ENCODE data around the gene FNIP2. TPM values are rescaled to one million over a fixed set of nuclear protein-coding genes. Genes with fewer than 3 reads are reported as not detected.
A peak's percentile ranks its signal among the peaks of the same experiment; 100 is the strongest.
"Not testable (repeated sequence)": the region's sequence is repeated elsewhere in the genome, so short reads cannot be mapped to it uniquely, and the experiment has no call there.

The FNIP2 gene
- total and polyA plus RNA-seq, 10 donors, result 2.4 to 59.1 (median 36.7) TPM

DNA sequence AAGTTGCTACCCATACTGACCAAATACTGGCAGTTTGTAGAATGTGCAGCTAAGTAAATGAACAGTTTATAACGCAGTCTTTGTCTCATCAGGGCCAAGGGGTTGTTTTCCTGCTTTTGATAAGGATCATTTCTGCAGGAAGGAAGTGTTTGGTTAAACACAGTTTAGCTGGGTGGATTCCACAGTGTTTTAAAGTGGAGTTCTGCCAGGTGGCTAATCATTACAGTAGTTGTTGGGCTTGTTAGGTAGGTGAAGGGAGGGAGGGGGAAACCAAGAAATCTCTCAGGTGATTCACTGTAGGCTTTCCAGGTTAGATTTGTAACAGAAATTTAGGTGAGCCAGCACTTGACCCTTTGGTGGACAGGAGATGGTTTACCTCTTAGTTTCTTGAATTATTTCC lies 58.1 kb downstream of the FNIP2 start:
- H3K27me3 ChIP-seq (replicated peaks in 1 of 7), result peaks cover 0 to 19% (median 0%) of the 10 kb centered on the region in 7 donors
- H3K27ac ChIP-seq, result peak overlapping the region in 1 of 8 donors; percentile 15
- no peak for DNase-seq
- H3K4me1 ChIP-seq, result peaks cover 0 to 32% (median 6%) of the 10 kb centered on the region in 6 donors
- no peaks in the 10 kb centered on the region for H3K9me3 ChIP-seq
- peaks cover 0 to 30% (median 0%) of the 10 kb centered on the region in 6 donors for H3K36me3 ChIP-seq
- intact Hi-C loops (cut with DNase I; ENCODE audit: low total_unique reads), result no loop called here
- no peak for TF ChIP-seq POLR2AphosphoS5 (IDR thresholded peaks at IDR 0.05)
- TF ChIP-seq POLR2A (IDR thresholded peaks at IDR 0.05), result no peak
- TF ChIP-seq, protein P1, sequence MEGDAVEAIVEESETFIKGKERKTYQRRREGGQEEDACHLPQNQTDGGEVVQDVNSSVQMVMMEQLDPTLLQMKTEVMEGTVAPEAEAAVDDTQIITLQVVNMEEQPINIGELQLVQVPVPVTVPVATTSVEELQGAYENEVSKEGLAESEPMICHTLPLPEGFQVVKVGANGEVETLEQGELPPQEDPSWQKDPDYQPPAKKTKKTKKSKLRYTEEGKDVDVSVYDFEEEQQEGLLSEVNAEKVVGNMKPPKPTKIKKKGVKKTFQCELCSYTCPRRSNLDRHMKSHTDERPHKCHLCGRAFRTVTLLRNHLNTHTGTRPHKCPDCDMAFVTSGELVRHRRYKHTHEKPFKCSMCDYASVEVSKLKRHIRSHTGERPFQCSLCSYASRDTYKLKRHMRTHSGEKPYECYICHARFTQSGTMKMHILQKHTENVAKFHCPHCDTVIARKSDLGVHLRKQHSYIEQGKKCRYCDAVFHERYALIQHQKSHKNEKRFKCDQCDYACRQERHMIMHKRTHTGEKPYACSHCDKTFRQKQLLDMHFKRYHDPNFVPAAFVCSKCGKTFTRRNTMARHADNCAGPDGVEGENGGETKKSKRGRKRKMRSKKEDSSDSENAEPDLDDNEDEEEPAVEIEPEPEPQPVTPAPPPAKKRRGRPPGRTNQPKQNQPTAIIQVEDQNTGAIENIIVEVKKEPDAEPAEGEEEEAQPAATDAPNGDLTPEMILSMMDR (IDR thresholded peaks at IDR 0.05 in 8 of 11, conservative IDR thresholded peaks at IDR 0.05 in 3 of 11), result no peak
- 24 to 57% (median 38%) methylated on average over 1 of the region's 1 CpG for WGBS, 5 donors
- no peak overlapping the region for H3K4me3 ChIP-seq

DNA sequence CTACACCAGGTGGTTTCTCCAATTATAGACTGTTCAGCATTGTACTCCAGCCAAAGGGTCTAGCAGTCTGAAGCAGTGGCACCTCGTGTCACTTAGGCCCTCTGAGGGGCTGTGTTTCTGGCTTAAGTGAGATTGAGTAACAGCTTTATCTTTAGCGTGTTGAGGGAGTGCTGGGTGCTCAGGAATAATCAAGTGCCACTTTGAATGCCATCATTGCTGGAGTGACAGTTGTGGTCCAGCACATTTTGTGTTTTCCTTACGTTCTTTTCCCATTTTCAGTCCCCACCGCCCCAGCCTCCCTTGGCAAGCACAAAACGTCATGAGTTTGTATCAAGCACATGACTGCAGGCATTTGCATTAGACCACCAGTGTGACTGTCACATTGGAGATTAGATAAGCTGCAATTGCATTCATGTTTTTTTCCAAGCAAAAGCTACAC lies 58.7 kb downstream of the FNIP2 start:
- Histone ChIP-seq H3K4me1 (peaks cover 0 to 32% (median 6%) of the 10 kb centered on the region in 6 donors), H3K36me3 (peaks cover 0 to 37% (median 0%) of the 10 kb centered on the region in 6 donors), H3K9me3 (no peaks in the 10 kb centered on the region), H3K4me3 (no peak overlapping the region), H3K27me3 (replicated peaks in 1 of 7) (peaks cover 0 to 13% (median 0%) of the 10 kb centered on the region in 7 donors), H3K27ac (peak overlapping the region in 1 of 8 donors; percentile 15)
- DNase-seq, result no peak
- intact Hi-C loops (cut with DNase I; ENCODE audit: low total_unique reads), result no loop called here
- TF ChIP-seq POLR2A (IDR thresholded peaks at IDR 0.05) (no peak), POLR2AphosphoS5 (IDR thresholded peaks at IDR 0.05) (no peak)
- TF ChIP-seq, protein P1 (IDR thresholded peaks at IDR 0.05 in 8 of 11, conservative IDR thresholded peaks at IDR 0.05 in 3 of 11), result no peak
- 71 to 85% (median 80%) methylated on average over 5 of the region's 5 CpGs for WGBS, 5 donors

DNA sequence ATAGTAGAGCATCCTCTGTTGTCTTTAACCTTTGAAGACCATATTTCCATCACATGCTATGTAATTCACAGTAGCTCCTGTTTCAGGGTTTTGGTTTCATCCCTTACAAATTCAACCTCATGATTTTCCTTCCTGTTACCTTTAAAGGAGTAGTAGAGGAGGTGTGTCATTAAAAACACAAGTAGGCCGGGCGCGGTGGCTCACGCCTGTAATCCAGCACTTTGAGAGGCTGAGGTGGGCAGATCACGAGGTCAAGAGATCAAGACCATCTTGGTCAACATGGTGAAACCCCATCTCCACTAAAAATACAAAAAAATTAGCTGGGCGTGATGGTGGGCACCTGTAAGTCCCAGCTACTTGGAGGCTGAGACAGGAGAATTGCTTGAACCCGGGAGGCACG lies 59.3 kb downstream of the FNIP2 start:
- intact Hi-C loops (cut with DNase I; ENCODE audit: low total_unique reads); H3K4me3 ChIP-seq; DNase-seq; H3K27ac ChIP-seq; H3K9me3 ChIP-seq: not testable (repeated sequence)
- peaks cover 0 to 39% (median 0%) of the 10 kb centered on the region in 6 donors for H3K36me3 ChIP-seq
- H3K27me3 ChIP-seq (replicated peaks in 1 of 7), result peaks cover 0 to 11% (median 0%) of the 10 kb centered on the region in 7 donors
- 93 to 98% (median 95%) methylated on average over 8 of the region's 8 CpGs for WGBS, 5 donors
- peaks cover 0 to 32% (median 6%) of the 10 kb centered on the region in 6 donors for H3K4me1 ChIP-seq

DNA sequence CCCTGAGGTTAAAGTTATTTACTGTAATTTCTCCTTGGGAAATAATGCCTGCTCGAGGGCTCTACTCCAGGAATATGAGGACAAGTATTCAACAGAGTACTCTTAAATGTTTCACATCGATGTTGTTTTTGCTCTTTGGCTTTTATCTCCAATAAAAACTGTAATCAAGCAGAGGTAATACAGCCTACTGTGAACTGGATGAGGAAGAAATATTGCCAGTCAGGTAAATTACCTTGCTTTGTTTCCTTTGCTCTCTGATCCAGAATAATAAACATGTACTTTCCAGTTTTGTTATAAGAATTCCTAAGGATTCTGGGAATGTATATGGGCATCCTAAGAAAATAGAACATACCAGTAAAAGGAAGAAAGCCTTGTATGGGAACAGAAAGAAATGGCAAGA lies 60.4 kb downstream of the FNIP2 start:
- Histone ChIP-seq H3K27ac (no peak overlapping the region), H3K9me3 (no peaks in the 10 kb centered on the region), H3K4me3 (no peak overlapping the region), H3K4me1 (peaks cover 0 to 32% (median 6%) of the 10 kb centered on the region in 6 donors), H3K27me3 (replicated peaks in 1 of 7) (peaks cover 0 to 6% (median 0%) of the 10 kb centered on the region in 7 donors), H3K36me3 (peaks cover 0 to 46% (median 0%) of the 10 kb centered on the region in 6 donors)
- intact Hi-C loops (cut with DNase I; ENCODE audit: low total_unique reads), result no loop called here
- no peak for DNase-seq
- TF ChIP-seq POLR2A (IDR thresholded peaks at IDR 0.05) (no peak), POLR2AphosphoS5 (IDR thresholded peaks at IDR 0.05) (no peak)
- TF ChIP-seq, protein P1 (IDR thresholded peaks at IDR 0.05 in 8 of 11, conservative IDR thresholded peaks at IDR 0.05 in 3 of 11), result no peak
- 84 to 91% (median 87%) methylated on average over 2 of the region's 2 CpGs for WGBS, 5 donors
